ENCODE measurements around the gene TVP23B. TPM values are rescaled to one million over a fixed set of nuclear protein-coding genes. Genes with fewer than 3 reads are reported as not detected.
"Not testable (repeated sequence)": the region's sequence is repeated elsewhere in the genome, so short reads cannot be mapped to it uniquely, and the experiment has no call there.

Gene TVP23B
- total RNA-seq = 10 to 100 TPM; 34.1 to 52.1 TPM
- polyA plus RNA-seq (ENCODE audit: insufficient read length in 2 of 2) = 10 to 100 TPM; 24.2 to 30.5 TPM
- long read RNA-seq, donor 1, transcript TVP23B-201 (7 exons, 2,064 nt) = major isoform, 13 of 22 reads
- long read RNA-seq, donor 1, partial matches to known transcripts = 6 of 22 reads
- long read RNA-seq, donor 1, other reads (novel, unspliced or antisense) = 0 of 22 reads
- long read RNA-seq, donor 2, transcript TVP23B-201 (7 exons, 2,064 nt) = major isoform, 5 of 7 reads
- long read RNA-seq, donor 2, partial matches to known transcripts = 0 of 7 reads
- long read RNA-seq, donor 2, other reads (novel, unspliced or antisense) = 0 of 7 reads
- long read RNA-seq, donor 3, transcript TVP23B-201 (7 exons, 2,064 nt) = major isoform, 5 of 6 reads
- long read RNA-seq, donor 3, partial matches to known transcripts = 0 of 6 reads
- long read RNA-seq, donor 3, other reads (novel, unspliced or antisense) = 0 of 6 reads
- long read RNA-seq, donor 4, transcript TVP23B-201 (7 exons, 2,064 nt) = major isoform, 16 of 21 reads
- long read RNA-seq, donor 4, partial matches to known transcripts = 5 of 21 reads
- long read RNA-seq, donor 4, other reads (novel, unspliced or antisense) = 0 of 21 reads

GRCh38 chr17:18780991-18781718 is at the start of gene TVP23B:
Gene TVP23B, plus strand, starts transcription at chr17:18781183. Its CDS starts 111 bp downstream, at chr17:18781294.
- peak; percentile 68 to 98 (median 82) for DNase-seq (ENCODE audit: low read depth in 4 of 6, low spot score in 6 of 6)
- H3K9me3 ChIP-seq (ENCODE audit: control insufficient read depth, insufficient read depth, low read length); H3K4me1 ChIP-seq (ENCODE audit: control insufficient read depth, insufficient read depth, low read length); H3K27me3 ChIP-seq (ENCODE audit: control insufficient read depth, insufficient read depth, low read length); H3K27ac ChIP-seq (ENCODE audit: low read depth, low read length); H3K36me3 ChIP-seq (ENCODE audit: control insufficient read depth, insufficient read depth, low read length): not testable (repeated sequence)
- H3K4me3 ChIP-seq (ENCODE audit: low read depth, low read length) = peak within 1 kb of the TSS; percentile 38
- 0% methylated on average over 27 of the region's 56 CpGs for WGBS (ENCODE audit: insufficient coverage)

- no CpG with 5 or more reads among the region's 1 CpG for WGBS (ENCODE audit: insufficient coverage)
- not testable (repeated sequence) for H3K9me3 ChIP-seq (ENCODE audit: control insufficient read depth, insufficient read depth, low read length); DNase-seq (ENCODE audit: low read depth in 4 of 6, low spot score in 6 of 6); H3K36me3 ChIP-seq (ENCODE audit: control insufficient read depth, insufficient read depth, low read length); H3K4me3 ChIP-seq (ENCODE audit: low read depth, low read length); H3K27ac ChIP-seq (ENCODE audit: low read depth, low read length); H3K4me1 ChIP-seq (ENCODE audit: control insufficient read depth, insufficient read depth, low read length); H3K27me3 ChIP-seq (ENCODE audit: control insufficient read depth, insufficient read depth, low read length)
Observed at GRCh38 chr17:18732438-18732837, 48.5 kb upstream of the TVP23B start.

- not testable (repeated sequence) for DNase-seq (ENCODE audit: low read depth in 4 of 6, low spot score in 6 of 6); H3K27ac ChIP-seq (ENCODE audit: low read depth, low read length); H3K27me3 ChIP-seq (ENCODE audit: control insufficient read depth, insufficient read depth, low read length); H3K9me3 ChIP-seq (ENCODE audit: control insufficient read depth, insufficient read depth, low read length); H3K36me3 ChIP-seq (ENCODE audit: control insufficient read depth, insufficient read depth, low read length); H3K4me1 ChIP-seq (ENCODE audit: control insufficient read depth, insufficient read depth, low read length); H3K4me3 ChIP-seq (ENCODE audit: low read depth, low read length)
- 83% methylated on average over 3 of the region's 4 CpGs for WGBS (ENCODE audit: insufficient coverage)
Observed at GRCh38 chr17:18733350-18733749, 47.6 kb upstream of the TVP23B start.

- not testable (repeated sequence) for H3K4me1 ChIP-seq (ENCODE audit: control insufficient read depth, insufficient read depth, low read length); H3K36me3 ChIP-seq (ENCODE audit: control insufficient read depth, insufficient read depth, low read length); H3K9me3 ChIP-seq (ENCODE audit: control insufficient read depth, insufficient read depth, low read length); H3K27me3 ChIP-seq (ENCODE audit: control insufficient read depth, insufficient read depth, low read length); H3K4me3 ChIP-seq (ENCODE audit: low read depth, low read length); H3K27ac ChIP-seq (ENCODE audit: low read depth, low read length)
- DNase-seq (ENCODE audit: low read depth in 4 of 6, low spot score in 6 of 6) = peak in 2 of 6 donors; percentile 7 to 16
- 91% methylated on average over 5 of the region's 7 CpGs for WGBS (ENCODE audit: insufficient coverage)
Observed at GRCh38 chr17:18739616-18740391, 41.2 kb upstream of the TVP23B start.

- WGBS (ENCODE audit: insufficient coverage) = 92% methylated on average over 2 of the region's 6 CpGs
- H3K27me3 ChIP-seq (ENCODE audit: control insufficient read depth, insufficient read depth, low read length); H3K4me1 ChIP-seq (ENCODE audit: control insufficient read depth, insufficient read depth, low read length); H3K27ac ChIP-seq (ENCODE audit: low read depth, low read length); DNase-seq (ENCODE audit: low read depth in 4 of 6, low spot score in 6 of 6); H3K9me3 ChIP-seq (ENCODE audit: control insufficient read depth, insufficient read depth, low read length); H3K36me3 ChIP-seq (ENCODE audit: control insufficient read depth, insufficient read depth, low read length); H3K4me3 ChIP-seq (ENCODE audit: low read depth, low read length): not testable (repeated sequence)
Observed at GRCh38 chr17:18741228-18741627, 39.8 kb upstream of the TVP23B start.

GRCh38 chr17:18743699-18744421 is 37.1 kb upstream of the TVP23B start, which contains the start of gene FBXW10:
Gene FBXW10, plus strand, starts transcription at chr17:18744054. Its CDS starts 191 bp downstream, at chr17:18744245.
- H3K27ac ChIP-seq (ENCODE audit: low read depth, low read length); H3K36me3 ChIP-seq (ENCODE audit: control insufficient read depth, insufficient read depth, low read length); H3K27me3 ChIP-seq (ENCODE audit: control insufficient read depth, insufficient read depth, low read length); H3K4me1 ChIP-seq (ENCODE audit: control insufficient read depth, insufficient read depth, low read length); H3K4me3 ChIP-seq (ENCODE audit: low read depth, low read length); H3K9me3 ChIP-seq (ENCODE audit: control insufficient read depth, insufficient read depth, low read length): not testable (repeated sequence)
- no CpG with 5 or more reads among the region's 10 CpGs for WGBS (ENCODE audit: insufficient coverage)
- DNase-seq (ENCODE audit: low read depth in 4 of 6, low spot score in 6 of 6) = peak in 2 of 6 donors; percentile 2 to 59

- not testable (repeated sequence) for DNase-seq (ENCODE audit: low read depth in 4 of 6, low spot score in 6 of 6); H3K27ac ChIP-seq (ENCODE audit: low read depth, low read length); H3K36me3 ChIP-seq (ENCODE audit: control insufficient read depth, insufficient read depth, low read length); H3K27me3 ChIP-seq (ENCODE audit: control insufficient read depth, insufficient read depth, low read length); H3K4me3 ChIP-seq (ENCODE audit: low read depth, low read length); H3K4me1 ChIP-seq (ENCODE audit: control insufficient read depth, insufficient read depth, low read length); H3K9me3 ChIP-seq (ENCODE audit: control insufficient read depth, insufficient read depth, low read length)
- WGBS (ENCODE audit: insufficient coverage) = no CpG with 5 or more reads among the region's 4 CpGs
Observed at GRCh38 chr17:18744726-18745125, 36.3 kb upstream of the TVP23B start.

- not testable (repeated sequence) for DNase-seq (ENCODE audit: low read depth in 4 of 6, low spot score in 6 of 6)
- WGBS (ENCODE audit: insufficient coverage) = 80% methylated on average over 1 of the region's 3 CpGs
Observed at GRCh38 chr17:18746551-18746950, 34.4 kb upstream of the TVP23B start.

GRCh38 chr17:18747501-18747900 is 33.5 kb upstream of the TVP23B start:
- H3K36me3 ChIP-seq (ENCODE audit: control insufficient read depth, insufficient read depth, low read length); H3K9me3 ChIP-seq (ENCODE audit: control insufficient read depth, insufficient read depth, low read length); H3K27me3 ChIP-seq (ENCODE audit: control insufficient read depth, insufficient read depth, low read length); DNase-seq (ENCODE audit: low read depth in 4 of 6, low spot score in 6 of 6); H3K27ac ChIP-seq (ENCODE audit: low read depth, low read length); H3K4me3 ChIP-seq (ENCODE audit: low read depth, low read length); H3K4me1 ChIP-seq (ENCODE audit: control insufficient read depth, insufficient read depth, low read length): not testable (repeated sequence)
- WGBS (ENCODE audit: insufficient coverage) = no CpG with 5 or more reads among the region's 6 CpGs

More at GRCh38 chr17:18746551-18746950, 34.4 kb upstream of the TVP23B start:
- not testable (repeated sequence) for H3K4me3 ChIP-seq (ENCODE audit: low read depth, low read length); H3K27ac ChIP-seq (ENCODE audit: low read depth, low read length); H3K9me3 ChIP-seq (ENCODE audit: control insufficient read depth, insufficient read depth, low read length); H3K27me3 ChIP-seq (ENCODE audit: control insufficient read depth, insufficient read depth, low read length); H3K36me3 ChIP-seq (ENCODE audit: control insufficient read depth, insufficient read depth, low read length); H3K4me1 ChIP-seq (ENCODE audit: control insufficient read depth, insufficient read depth, low read length)
